ENCODE results near the gene GLRX2.
A peak's percentile ranks its signal among the peaks of the same experiment; 100 is the strongest.
"Not testable (repeated sequence)": the region's sequence is repeated elsewhere in the genome, so short reads cannot be mapped to it uniquely, and the experiment has no call there.

GLRX2 gene, protein sequence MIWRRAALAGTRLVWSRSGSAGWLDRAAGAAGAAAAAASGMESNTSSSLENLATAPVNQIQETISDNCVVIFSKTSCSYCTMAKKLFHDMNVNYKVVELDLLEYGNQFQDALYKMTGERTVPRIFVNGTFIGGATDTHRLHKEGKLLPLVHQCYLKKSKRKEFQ

GRCh38 chr1:193104907-193105820 is at the start of gene GLRX2:
Gene GLRX2 (minus strand): TSS chr1:193105414. CDS start chr1:193105382, 32 bp downstream.
- DNase-seq (ENCODE audit: low read depth), result peak; percentile 88

- no peak for DNase-seq (ENCODE audit: low read depth)
Measured at GRCh38 chr1:193144999-193145398, 39.8 kb upstream of the GLRX2 start.

- DNase-seq (ENCODE audit: low read depth), result no peak
Measured at GRCh38 chr1:193144361-193144938, 39.2 kb upstream of the GLRX2 start.

DNA sequence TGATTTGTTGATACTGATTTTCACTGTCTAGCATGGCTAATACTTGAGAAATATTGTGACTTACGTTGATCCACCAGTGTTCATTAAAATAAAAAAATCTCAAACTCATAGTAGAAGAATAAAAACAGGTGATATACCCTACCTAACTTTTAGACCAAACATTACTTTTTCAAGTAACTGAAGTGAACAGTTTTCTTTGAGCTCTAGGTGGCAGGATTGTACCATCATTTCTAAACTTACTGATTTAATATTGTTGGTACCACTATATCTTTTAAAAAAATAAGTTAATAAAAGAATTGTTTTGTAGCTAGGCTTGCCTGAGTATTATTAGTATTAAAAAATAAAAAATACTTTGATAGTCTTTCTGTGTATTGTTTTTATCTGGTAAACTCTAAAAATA is 38.1 kb upstream of the GLRX2 start:
- DNase-seq (ENCODE audit: low read depth), result no peak

DNA sequence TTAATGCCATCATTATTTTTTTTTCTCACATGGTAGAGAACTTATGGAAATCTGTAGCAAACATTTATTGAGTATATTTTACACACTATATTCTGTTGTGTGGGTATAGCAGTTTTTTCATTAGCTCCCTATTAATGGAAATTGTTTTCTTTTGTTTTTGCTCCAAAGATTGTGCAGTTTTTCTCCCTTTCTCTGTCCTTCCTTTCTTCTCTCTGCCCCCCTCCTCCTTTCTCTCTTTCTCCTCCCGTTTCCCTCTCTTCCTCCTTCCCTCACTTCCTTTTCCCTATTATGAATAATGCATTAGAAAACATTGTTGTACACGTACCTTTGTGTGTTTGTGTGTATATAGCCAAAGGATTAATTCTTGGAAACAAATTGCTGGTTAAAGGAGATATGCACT is 37.2 kb upstream of the GLRX2 start:
- DNase-seq (ENCODE audit: low read depth), result no peak

DNA sequence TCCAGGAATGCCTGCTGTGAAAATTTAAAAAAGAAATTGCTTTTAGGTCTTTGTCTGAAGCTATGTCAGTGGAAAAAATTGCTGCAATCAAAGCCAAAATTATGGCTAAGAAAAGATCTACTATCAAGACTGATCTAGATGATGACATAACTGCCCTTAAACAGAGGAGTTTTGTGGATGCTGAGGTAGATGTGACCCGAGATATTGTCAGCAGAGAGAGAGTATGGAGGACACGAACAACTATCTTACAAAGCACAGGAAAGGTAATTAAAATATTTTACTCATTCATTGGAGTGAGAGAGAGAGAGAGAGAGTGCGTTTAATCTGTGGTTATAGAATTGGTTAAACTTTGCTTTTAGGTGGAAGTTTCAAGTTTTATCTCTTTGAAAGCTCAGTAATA is 36.6 kb upstream of the GLRX2 start:
- no peak for DNase-seq (ENCODE audit: low read depth)

DNA sequence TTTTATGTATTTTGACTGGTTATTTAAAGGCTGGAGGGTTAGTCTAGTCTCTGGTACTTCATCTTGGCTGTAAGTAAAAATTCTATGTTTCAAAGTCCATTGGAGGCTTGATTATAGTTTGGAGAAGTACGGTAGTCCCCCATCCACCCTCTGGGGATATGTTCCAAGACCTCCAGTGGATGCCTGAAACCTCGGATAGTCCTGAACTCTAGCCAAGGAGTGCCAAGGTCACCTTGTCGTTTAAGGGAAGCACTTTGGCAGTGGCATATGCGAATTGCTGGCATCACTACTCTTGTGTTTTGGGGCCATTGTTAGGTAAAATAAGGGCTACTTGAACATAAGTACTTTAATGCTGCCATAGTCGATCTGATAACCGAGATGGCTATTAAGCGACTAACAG is 35.0 kb upstream of the GLRX2 start:
- no peak for DNase-seq (ENCODE audit: low read depth)

DNA sequence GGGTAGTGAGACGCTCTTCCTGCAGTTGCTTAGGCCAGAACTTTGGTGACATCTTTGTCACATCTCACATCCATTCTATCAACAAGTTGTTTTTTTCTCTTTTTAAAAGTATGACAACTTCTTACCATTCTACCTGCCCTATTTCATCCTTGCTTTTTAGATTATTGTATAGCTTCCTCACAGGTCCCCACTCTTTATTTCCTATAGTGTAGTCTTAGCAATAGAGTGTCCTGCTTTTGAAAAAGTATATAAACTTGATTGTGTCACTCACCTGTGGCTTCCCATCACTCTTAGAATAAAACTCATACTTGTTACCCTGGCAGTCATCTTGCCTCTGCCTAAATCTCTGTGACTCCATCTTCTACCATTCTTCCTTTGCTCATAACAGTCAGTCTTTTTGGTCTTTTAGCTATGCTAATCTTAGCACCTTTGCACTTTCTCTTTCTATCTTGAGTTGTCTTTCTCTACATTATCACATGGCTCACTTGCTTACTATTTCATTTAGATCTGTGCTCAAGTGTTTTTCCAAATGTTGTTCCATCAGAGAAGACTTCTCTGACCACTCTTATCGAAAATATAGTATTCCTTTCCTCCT is 26.1 kb upstream of the GLRX2 start:
- no peak for DNase-seq (ENCODE audit: low read depth)

DNA sequence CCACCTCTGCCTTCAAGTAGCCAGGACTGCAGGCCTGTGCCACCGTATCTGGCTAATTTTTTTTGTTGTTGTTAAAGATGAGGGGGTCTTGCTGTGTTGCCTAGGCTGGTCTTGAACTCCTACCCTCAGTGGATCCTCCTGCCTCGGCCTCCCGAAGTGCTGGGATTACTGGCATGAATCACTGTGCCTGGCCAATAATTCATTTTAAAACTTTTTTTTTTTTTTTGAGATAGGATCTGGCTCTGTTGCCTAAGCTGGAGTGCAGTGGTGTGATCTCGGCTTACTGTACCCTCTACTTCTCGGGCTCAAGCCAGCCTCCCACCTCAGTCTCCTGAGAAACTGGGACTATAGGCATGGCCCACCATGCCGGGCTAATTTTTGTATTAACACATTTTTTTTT is 20.2 kb upstream of the GLRX2 start:
- no peak for DNase-seq (ENCODE audit: low read depth)

DNA sequence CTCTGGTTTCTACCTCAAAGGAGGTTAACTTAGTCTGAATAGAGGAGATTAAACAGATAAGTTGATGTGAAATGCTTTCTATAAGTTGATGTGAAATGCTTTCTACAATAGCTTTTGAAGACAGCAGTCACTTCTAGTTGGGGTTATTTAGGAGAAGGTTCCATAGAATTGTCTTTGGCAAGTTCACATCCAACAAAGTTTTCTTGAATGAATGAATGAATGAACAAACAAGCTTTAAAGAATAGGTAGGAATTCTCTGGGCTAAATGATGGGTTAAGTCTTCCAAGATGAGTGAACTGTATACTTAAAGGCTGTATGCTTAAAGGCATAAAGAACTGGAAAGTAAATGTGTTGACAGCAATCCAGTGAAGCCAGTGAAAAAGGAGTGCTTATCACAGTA is 18.5 kb upstream of the GLRX2 start:
- no peak for DNase-seq (ENCODE audit: low read depth)

DNA sequence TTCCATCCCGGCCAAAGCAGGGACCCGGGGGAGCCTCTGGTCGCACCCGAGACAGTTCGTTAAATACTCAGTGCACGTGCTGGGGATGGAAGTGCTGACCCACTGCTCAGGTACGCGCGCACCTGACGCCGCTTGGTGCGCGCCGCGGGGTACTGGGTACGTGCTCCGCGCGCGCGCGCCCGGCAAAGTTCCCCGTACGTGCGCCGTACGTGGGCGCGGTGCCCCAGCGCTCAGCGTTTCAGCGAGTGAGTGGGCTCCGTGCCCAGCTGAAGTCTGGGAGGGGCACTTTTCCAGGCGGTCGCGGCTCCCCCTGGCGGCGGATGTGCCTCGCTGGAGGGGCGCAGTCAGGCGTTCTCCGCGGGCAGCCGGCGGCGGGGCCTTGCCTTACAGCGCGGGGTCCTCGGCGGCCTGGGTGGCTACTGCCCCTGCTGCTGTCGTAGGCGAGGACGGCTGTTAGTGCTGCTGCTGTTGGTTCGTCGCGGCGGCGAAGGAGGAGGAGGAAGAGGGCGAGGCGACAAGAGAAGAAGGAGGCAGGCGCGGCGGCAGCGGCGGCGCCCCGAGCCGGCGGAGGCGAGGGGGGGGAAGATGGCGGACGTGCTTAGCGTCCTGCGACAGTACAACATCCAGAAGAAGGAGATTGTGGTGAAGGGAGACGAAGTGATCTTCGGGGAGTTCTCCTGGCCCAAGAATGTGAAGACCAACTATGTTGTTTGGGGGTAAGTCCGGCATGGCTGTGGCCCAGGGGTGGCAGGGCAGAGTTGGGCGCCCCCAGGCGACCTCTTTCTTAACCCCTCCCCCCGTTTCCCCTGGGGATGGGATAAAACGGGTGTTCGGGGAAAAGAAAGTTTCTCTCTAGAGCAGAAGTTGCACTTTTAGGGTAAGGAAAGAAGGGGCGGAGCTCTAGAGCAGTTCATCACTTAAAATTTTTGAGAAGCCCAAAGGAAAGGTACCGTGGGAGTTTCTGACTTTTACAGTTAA is 16.7 kb upstream of the GLRX2 start, which contains the start of gene CDC73:
CDC73 (plus strand) TSS at position 416 of the 978 bp plus-strand sequence; CDS start at position 586, 170 bp downstream.
- peak; percentile 98 for DNase-seq (ENCODE audit: low read depth)

- DNase-seq (ENCODE audit: low read depth), result no peak
Measured at GRCh38 chr1:193120604-193121166, 15.5 kb upstream of the GLRX2 start.

DNA sequence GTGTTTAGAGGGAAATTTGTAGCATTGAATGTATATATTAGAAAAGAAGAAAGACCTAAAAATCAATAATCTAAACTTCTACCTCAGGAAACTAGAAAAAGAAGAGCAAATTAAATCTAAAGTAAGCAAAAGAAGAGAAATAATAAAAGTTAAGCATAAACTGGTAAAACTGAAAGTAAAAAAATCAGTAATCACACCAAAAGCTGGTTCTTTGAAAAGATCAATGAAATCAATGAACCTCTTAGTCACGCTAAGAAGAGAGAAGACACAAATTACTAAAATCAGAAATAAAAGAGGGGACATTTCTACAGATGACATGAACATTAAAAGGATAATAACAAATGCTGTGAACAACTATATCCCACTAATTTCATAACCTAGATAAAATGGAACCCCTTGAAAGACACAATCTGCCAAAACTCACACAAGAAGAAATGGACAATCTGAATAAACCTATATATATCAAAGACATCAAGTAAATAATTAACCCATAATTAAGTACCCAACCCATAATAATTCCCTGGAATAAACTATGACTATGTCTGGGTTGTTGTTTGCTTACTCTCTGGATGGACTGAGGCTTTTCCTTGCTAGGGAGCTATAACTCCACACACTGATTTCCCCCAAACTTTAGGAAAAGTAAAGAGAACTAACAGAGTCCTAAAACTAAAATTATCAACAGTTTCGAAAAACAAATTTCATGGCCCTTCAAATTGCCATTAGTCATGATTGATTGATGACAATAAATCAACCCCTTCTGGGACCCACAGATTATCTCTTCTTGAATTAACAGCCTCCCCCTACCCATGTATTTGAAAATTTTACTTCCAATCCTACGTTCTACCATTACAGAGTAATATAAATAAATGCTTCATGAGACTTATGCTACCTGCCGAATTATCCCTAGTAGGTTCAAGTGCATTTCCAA is 13.9 kb upstream of the GLRX2 start:
- no peak for DNase-seq (ENCODE audit: low read depth)

DNA sequence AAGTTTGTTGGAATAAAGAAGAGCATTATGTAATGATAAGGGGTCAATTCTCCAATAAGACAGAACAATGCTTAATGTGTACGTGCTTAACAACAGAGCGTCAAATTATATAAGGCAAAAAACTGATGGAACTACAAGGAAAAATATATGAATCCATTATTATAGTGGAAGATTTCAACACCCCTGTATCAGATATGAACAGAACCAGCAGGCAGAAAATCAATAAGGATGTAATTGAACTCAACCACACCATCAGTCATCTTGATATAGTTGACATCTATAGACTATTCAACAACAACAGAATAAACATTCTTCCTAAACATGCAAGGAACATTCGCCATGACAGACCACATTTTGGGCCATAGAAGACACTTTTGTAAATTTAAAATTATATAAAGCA is 13.0 kb upstream of the GLRX2 start:
- DNase-seq (ENCODE audit: low read depth), result no peak

GRCh38 chr1:193117167-193117566 is 12.0 kb upstream of the GLRX2 start:
- not testable (repeated sequence) for DNase-seq (ENCODE audit: low read depth)

DNA sequence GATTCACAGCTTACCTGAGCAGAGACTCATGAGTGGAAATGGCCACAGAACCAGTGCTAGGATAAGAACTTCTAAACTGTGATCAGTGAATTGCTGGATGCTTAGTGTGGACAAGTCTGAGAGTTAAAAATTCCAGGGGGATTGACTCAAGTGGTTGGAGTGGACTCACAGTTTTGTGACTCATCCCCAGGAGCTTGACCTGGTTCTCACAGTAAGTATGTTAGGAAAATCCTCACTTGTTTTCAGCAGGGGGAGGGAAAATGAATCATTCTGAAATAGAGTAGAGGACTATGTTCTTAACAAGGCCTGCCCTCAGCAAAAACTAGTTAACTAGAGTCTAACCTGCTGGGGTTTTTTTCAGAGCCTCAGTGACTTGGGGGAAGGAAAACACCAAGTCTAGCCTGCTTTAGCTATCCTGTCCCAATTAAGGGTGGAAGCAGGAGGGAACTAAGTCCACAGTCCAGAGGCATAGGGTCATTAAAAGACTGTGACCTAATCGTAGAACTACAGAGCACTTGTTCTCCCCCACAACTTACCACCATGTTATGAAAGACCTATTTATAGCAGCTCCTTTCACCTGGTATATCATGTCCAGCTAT is 10.5 kb upstream of the GLRX2 start:
- peak; percentile 89 for DNase-seq (ENCODE audit: low read depth)

DNA sequence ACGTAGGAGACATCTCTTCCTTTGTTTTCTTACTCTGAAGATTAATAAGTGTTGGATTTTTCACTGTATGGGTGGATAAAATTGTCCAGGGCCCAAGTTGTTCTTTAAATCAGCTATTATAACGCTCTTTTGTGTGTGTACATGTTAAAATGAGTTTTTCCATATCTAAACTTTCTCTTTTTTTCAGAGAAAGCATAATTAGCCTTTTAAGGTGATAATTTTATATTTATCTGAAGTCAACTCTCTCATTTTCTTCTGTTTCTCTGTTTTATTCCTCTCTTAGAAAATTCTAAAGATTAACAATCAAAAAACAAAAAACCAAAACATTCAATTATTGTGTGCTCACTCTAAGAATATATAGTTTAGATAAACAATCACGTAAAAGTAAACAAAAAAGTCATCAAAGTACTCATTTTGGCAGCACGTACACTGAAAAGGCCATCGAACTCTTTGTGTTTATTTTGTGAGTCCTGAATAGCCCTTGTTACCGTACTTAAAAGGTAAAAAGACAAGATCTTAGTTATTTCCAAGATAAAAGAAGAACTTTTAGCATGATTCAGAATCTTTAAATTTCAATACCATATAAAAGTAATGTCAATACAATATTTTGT is 9.4 kb upstream of the GLRX2 start:
- DNase-seq (ENCODE audit: low read depth), result no peak

GRCh38 chr1:193113992-193114332 is 8.7 kb upstream of the GLRX2 start:
- DNase-seq (ENCODE audit: low read depth), result no peak

DNA sequence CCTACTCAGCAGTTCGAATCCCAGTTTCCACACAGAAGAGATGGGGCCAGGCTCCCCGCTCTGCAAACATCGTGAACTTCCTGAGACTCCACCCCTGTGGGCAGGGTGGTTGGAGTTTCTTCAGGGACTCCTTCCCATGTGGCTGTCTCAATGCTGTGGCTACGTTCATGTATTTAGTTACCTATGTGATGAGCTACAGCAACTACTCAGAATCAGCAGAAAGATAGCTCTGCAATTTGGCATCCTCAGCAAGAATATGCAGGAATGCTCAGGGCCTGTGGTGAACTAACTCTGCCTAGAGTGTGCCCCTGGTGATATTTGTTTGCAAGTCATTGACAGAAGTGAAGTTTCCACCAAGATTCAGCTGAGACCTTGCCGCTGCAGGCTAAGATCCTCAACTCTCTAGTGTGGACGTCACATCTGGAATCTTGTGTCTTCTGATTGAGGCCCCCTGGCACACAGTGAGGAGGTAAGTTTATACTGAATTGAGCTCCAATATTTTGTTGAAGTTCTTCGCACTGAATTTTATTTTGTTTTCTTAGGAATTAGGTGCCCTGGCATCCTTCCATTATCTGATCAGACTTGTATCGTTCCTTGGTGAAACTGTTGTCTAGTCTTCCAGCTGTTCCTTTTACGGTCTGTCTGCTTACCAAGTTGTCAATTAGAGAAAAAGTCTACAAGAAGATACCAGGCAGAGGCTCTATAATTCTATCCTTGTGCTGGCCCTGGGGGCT is 8.2 kb upstream of the GLRX2 start:
- DNase-seq (ENCODE audit: low read depth), result no peak

All from fibroblast of gingiva (primary cell).